ENCODE data around the gene LPP.
"Not testable (repeated sequence)": the region's sequence is repeated elsewhere in the genome, so short reads cannot be mapped to it uniquely, and the experiment has no call there.

The LPP gene

GRCh38 chr3:188595890-188596376 is 442.0 kb downstream of the LPP start:
- H3K9me3 ChIP-seq (ENCODE audit: control insufficient read depth, insufficient read depth, low read length), result no peaks in the 10 kb centered on the region
- H3K36me3 ChIP-seq (ENCODE audit: insufficient read depth, low read length), result no peaks in the 10 kb centered on the region
- no peak overlapping the region for H3K9ac ChIP-seq (ENCODE audit: low read depth, low read length)
- peaks cover 13% of the 10 kb centered on the region for H3K4me1 ChIP-seq (ENCODE audit: insufficient read depth, low read length)

- Histone ChIP-seq H3K9ac (ENCODE audit: low read depth, low read length) (no peak overlapping the region), H3K9me3 (ENCODE audit: control insufficient read depth, insufficient read depth, low read length) (no peaks in the 10 kb centered on the region), H3K4me1 (ENCODE audit: insufficient read depth, low read length) (peaks cover 13% of the 10 kb centered on the region), H3K36me3 (ENCODE audit: insufficient read depth, low read length) (no peaks in the 10 kb centered on the region)
Observed at GRCh38 chr3:188598894-188599293, 444.9 kb downstream of the LPP start.

- Histone ChIP-seq H3K36me3 (ENCODE audit: insufficient read depth, low read length) (no peaks in the 10 kb centered on the region), H3K9ac (ENCODE audit: low read depth, low read length) (no peak overlapping the region), H3K9me3 (ENCODE audit: control insufficient read depth, insufficient read depth, low read length) (no peaks in the 10 kb centered on the region), H3K4me1 (ENCODE audit: insufficient read depth, low read length) (no peaks in the 10 kb centered on the region)
Observed at GRCh38 chr3:188602111-188602510, 448.2 kb downstream of the LPP start.

GRCh38 chr3:188602620-188603019 is 448.7 kb downstream of the LPP start:
- no peaks in the 10 kb centered on the region for H3K9me3 ChIP-seq (ENCODE audit: control insufficient read depth, insufficient read depth, low read length)
- H3K4me1 ChIP-seq (ENCODE audit: insufficient read depth, low read length), result no peaks in the 10 kb centered on the region
- no peak overlapping the region for H3K9ac ChIP-seq (ENCODE audit: low read depth, low read length)
- H3K36me3 ChIP-seq (ENCODE audit: insufficient read depth, low read length), result no peaks in the 10 kb centered on the region

- H3K4me1 ChIP-seq (ENCODE audit: insufficient read depth, low read length), result no peaks in the 10 kb centered on the region
Observed at GRCh38 chr3:188604651-188605050, 450.7 kb downstream of the LPP start.

GRCh38 chr3:188605231-188605630 is 451.3 kb downstream of the LPP start:
- H3K4me1 ChIP-seq (ENCODE audit: insufficient read depth, low read length), result no peaks in the 10 kb centered on the region
- no peaks in the 10 kb centered on the region for H3K36me3 ChIP-seq (ENCODE audit: insufficient read depth, low read length)
- no peaks in the 10 kb centered on the region; the same call in 1 of the 2 replicates for H3K9me3 ChIP-seq (ENCODE audit: control insufficient read depth, insufficient read depth, low read length)

More at GRCh38 chr3:188604651-188605050, 450.7 kb downstream of the LPP start:
- Histone ChIP-seq H3K9ac (ENCODE audit: low read depth, low read length) (no peak overlapping the region), H3K9me3 (ENCODE audit: control insufficient read depth, insufficient read depth, low read length) (no peaks in the 10 kb centered on the region; the same call in 1 of the 2 replicates), H3K36me3 (ENCODE audit: insufficient read depth, low read length) (no peaks in the 10 kb centered on the region)

GRCh38 chr3:188605905-188606304 is 451.9 kb downstream of the LPP start:
- no peaks in the 10 kb centered on the region for H3K4me1 ChIP-seq (ENCODE audit: insufficient read depth, low read length)
- H3K36me3 ChIP-seq (ENCODE audit: insufficient read depth, low read length), result no peaks in the 10 kb centered on the region
- H3K9me3 ChIP-seq (ENCODE audit: control insufficient read depth, insufficient read depth, low read length), result no peaks in the 10 kb centered on the region; the same call in 1 of the 2 replicates
- no peak overlapping the region for H3K9ac ChIP-seq (ENCODE audit: low read depth, low read length)

More at GRCh38 chr3:188605231-188605630, 451.3 kb downstream of the LPP start:
- no peak overlapping the region for H3K9ac ChIP-seq (ENCODE audit: low read depth, low read length)

GRCh38 chr3:188607805-188608315 is 453.9 kb downstream of the LPP start:
- H3K9ac ChIP-seq (ENCODE audit: low read depth, low read length), result no peak overlapping the region
- no peaks in the 10 kb centered on the region for H3K36me3 ChIP-seq (ENCODE audit: insufficient read depth, low read length)
- H3K9me3 ChIP-seq (ENCODE audit: control insufficient read depth, insufficient read depth, low read length), result no peaks in the 10 kb centered on the region; the same call in 1 of the 2 replicates
- H3K4me1 ChIP-seq (ENCODE audit: insufficient read depth, low read length), result no peaks in the 10 kb centered on the region

GRCh38 chr3:188608401-188608800 is 454.4 kb downstream of the LPP start:
- Histone ChIP-seq H3K4me1 (ENCODE audit: insufficient read depth, low read length) (no peaks in the 10 kb centered on the region), H3K36me3 (ENCODE audit: insufficient read depth, low read length) (no peaks in the 10 kb centered on the region), H3K9me3 (ENCODE audit: control insufficient read depth, insufficient read depth, low read length) (no peaks in the 10 kb centered on the region; the same call in 1 of the 2 replicates), H3K9ac (ENCODE audit: low read depth, low read length) (no peak overlapping the region)

- not testable (repeated sequence) for H3K9me3 ChIP-seq (ENCODE audit: control insufficient read depth, insufficient read depth, low read length); H3K9ac ChIP-seq (ENCODE audit: low read depth, low read length); H3K36me3 ChIP-seq (ENCODE audit: insufficient read depth, low read length); H3K4me1 ChIP-seq (ENCODE audit: insufficient read depth, low read length)
Observed at GRCh38 chr3:188613721-188614120, 459.8 kb downstream of the LPP start.

GRCh38 chr3:188617270-188617669 is 463.3 kb downstream of the LPP start:
- Histone ChIP-seq H3K4me1 (ENCODE audit: insufficient read depth, low read length) (no peaks in the 10 kb centered on the region), H3K9ac (ENCODE audit: low read depth, low read length) (no peak overlapping the region), H3K9me3 (ENCODE audit: control insufficient read depth, insufficient read depth, low read length) (no peaks in the 10 kb centered on the region), H3K36me3 (ENCODE audit: insufficient read depth, low read length) (no peaks in the 10 kb centered on the region)

- Histone ChIP-seq H3K9me3 (ENCODE audit: control insufficient read depth, insufficient read depth, low read length) (no peaks in the 10 kb centered on the region), H3K4me1 (ENCODE audit: insufficient read depth, low read length) (no peaks in the 10 kb centered on the region), H3K36me3 (ENCODE audit: insufficient read depth, low read length) (no peaks in the 10 kb centered on the region), H3K9ac (ENCODE audit: low read depth, low read length) (no peak overlapping the region)
Observed at GRCh38 chr3:188617988-188618701, 464.2 kb downstream of the LPP start.

GRCh38 chr3:188620752-188621151 is 466.8 kb downstream of the LPP start:
- Histone ChIP-seq H3K9ac (ENCODE audit: low read depth, low read length) (no peak overlapping the region), H3K4me1 (ENCODE audit: insufficient read depth, low read length) (no peaks in the 10 kb centered on the region), H3K9me3 (ENCODE audit: control insufficient read depth, insufficient read depth, low read length) (no peaks in the 10 kb centered on the region), H3K36me3 (ENCODE audit: insufficient read depth, low read length) (no peaks in the 10 kb centered on the region)

- no peaks in the 10 kb centered on the region for H3K9me3 ChIP-seq (ENCODE audit: control insufficient read depth, insufficient read depth, low read length)
- H3K36me3 ChIP-seq (ENCODE audit: insufficient read depth, low read length), result no peaks in the 10 kb centered on the region
- no peaks in the 10 kb centered on the region for H3K4me1 ChIP-seq (ENCODE audit: insufficient read depth, low read length)
- no peak overlapping the region for H3K9ac ChIP-seq (ENCODE audit: low read depth, low read length)
Observed at GRCh38 chr3:188624384-188624783, 470.4 kb downstream of the LPP start.

GRCh38 chr3:188624828-188625227 is 470.9 kb downstream of the LPP start:
- Histone ChIP-seq H3K4me1 (ENCODE audit: insufficient read depth, low read length) (no peaks in the 10 kb centered on the region), H3K36me3 (ENCODE audit: insufficient read depth, low read length) (no peaks in the 10 kb centered on the region), H3K9me3 (ENCODE audit: control insufficient read depth, insufficient read depth, low read length) (no peaks in the 10 kb centered on the region), H3K9ac (ENCODE audit: low read depth, low read length) (no peak overlapping the region)
